Cardiac fibroblast (primary cell): ENCODE results near the gene MNAT1.
A peak's percentile ranks its signal among the peaks of the same experiment; 100 is the strongest.

Experiments
- DNase-seq, 2 donors: peaks; one replicate each; pipeline versions ENCODE4 v3.0.0 to v3.0.0-alpha.2; 2010; ENCODE audit warnings: low read depth in 2 of 2
- H3K4me3 ChIP-seq, 2 donors: replicated peaks in 1 of 2; 1 replicate in 1 of 2; 2 replicates in 1 of 2; pipeline ENCODE4 v1.5.1; 2011; ENCODE audit warnings: low read depth in 2 of 2, low read length in 2 of 2, mild to moderate bottlenecking in 2 of 2, moderate library complexity in 1 of 2
- CTCF ChIP-seq: IDR thresholded peaks from one replicate; pipeline ENCODE4 v1.5.1; 2011; ENCODE audit warnings: low read depth, mild to moderate bottlenecking, low read length, inconsistent platforms

Gene MNAT1

GRCh38 chr14:60951776-60952435, 217.3 kb downstream of the MNAT1 start:
- DNase-seq: peak in 1 of 2 donors; percentile 64
- TF ChIP-seq CTCF: no peak

GRCh38 chr14:60956202-60956601, 221.6 kb downstream of the MNAT1 start:
- no peak for DNase-seq
- H3K4me3 ChIP-seq: no peak overlapping the region
- TF ChIP-seq CTCF: no peak

More at GRCh38 chr14:60951776-60952435, 217.3 kb downstream of the MNAT1 start:
- H3K4me3 ChIP-seq: no peak overlapping the region

- DNase-seq: no peak
- no peak overlapping the region for H3K4me3 ChIP-seq
- no peak for TF ChIP-seq CTCF
Measured at GRCh38 chr14:60956632-60957031, 222.1 kb downstream of the MNAT1 start.

DNA sequence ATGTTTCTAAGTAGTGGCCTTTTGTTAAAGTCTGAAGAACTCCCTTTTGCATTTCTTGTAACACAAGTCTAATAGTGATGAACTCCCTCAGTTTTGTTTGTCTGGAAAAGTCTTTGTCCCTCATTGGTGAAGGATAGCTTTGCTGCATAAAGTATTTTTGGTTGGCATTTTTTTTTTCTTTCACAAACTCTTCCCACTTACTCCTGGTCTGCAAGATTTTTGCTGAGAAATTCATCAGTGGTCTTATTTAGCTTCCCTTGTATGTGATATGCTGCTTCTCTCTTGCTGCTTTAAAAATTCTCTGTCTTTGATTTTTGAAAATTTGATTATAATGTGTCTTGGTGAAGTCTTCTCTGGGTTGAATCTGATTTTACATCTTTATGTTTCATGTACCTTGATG, 223.6 kb downstream of the MNAT1 start:
- DNase-seq: no peak
- H3K4me3 ChIP-seq: no peak overlapping the region
- no peak for TF ChIP-seq CTCF

- no peak for DNase-seq
- TF ChIP-seq CTCF: no peak
- H3K4me3 ChIP-seq: no peak overlapping the region
Measured at GRCh38 chr14:60963761-60964160, 229.2 kb downstream of the MNAT1 start.

DNA sequence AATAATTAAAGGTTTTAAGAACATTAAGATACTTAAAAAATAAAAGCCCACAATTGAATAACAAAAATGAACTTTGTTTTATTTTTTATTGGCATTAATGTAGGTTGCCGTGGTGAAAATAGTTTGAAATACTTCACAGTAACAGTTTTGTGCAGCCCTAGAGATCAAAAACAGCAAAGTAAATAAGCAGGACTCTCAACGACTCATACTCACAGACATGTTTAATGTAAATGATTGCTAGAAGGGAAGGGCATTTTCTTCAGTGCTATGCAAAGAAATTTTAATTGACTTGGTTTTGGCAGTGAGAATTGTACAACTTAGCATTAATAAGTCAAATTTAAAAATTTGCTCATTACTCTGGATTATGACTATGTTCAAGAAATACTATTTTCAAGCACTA, 230.3 kb downstream of the MNAT1 start:
- DNase-seq: no peak
- no peak for TF ChIP-seq CTCF
- no peak overlapping the region for H3K4me3 ChIP-seq

DNA sequence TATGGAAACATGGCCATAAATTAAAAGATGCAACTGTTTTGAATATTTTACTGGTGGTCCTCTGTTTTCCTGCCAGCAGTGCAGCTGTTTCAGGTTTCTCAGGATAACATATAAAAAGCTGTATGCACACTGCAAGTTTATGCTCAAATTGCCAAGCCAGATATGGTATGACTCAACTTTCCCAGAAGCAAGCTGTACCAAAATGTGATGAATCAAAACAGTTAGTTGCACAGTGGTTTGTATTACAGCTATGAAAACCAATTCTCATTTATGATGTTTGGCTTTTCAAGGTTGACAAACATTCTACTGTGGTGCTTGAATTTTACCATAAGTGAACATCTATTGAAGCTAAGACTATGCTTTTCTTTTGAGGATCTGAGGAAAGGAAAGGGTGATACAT, 230.8 kb downstream of the MNAT1 start:
- no peak for TF ChIP-seq CTCF
- no peak overlapping the region for H3K4me3 ChIP-seq
- DNase-seq: peak; percentile 77
